Activated CD4-positive, CD25-positive, alpha-beta regulatory T cell treated with anti-CD3 and anti-CD28 coated beads, Interleukin-2, amount 50 U/mL, for 16 hours (primary cell): ENCODE results near the gene NEURL2.
"Not testable (repeated sequence)": the region's sequence is repeated elsewhere in the genome, so short reads cannot be mapped to it uniquely, and the experiment has no call there.

Source experiments
- DNase-seq: peaks from one replicate; pipeline ENCODE4 v3.0.0-alpha.2; 2020; ENCODE audit warnings: low read depth, low spot score

The NEURL2 gene

DNA sequence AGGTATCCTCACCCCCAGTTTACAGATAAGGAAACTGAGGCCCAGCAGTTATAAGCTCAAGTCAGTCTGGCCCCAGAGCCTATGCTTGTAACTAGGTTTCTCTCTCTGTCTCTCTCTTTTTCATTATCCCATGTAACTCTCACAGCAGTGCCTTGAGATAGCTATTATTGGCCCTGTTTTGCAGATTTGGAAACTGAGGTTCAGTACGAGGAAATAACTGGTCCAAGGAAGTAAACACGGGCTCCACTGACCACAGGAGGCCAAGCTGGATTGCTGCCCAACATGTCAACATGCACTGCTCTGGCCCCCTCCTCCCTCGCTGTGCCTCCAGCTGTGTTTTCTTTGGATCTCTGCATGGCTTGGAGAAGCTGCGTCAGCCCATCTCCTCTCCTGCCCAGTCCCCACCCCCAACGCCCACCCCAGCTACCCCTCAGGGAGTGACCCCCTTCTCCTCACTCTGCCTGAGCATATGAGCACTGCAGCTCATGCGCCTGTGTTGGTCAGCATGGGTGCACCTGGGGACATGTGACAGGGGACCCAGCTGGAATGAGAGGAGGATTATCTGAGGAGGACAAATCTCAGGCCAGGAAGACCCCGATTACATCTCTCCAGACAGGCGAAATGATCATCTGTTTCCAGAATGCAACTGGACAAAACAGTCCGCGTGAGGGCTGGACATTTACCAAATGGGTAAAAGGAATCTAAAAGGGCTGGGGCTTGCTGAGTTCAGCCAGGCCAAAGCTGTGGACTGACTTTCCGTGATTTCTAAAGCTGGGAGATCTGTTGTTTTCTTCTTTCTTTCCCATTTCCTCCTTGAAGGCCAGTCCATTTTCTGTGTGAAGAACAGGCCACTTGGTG, 28.8 kb upstream of the NEURL2 start:
- DNase-seq, result no peak

DNA sequence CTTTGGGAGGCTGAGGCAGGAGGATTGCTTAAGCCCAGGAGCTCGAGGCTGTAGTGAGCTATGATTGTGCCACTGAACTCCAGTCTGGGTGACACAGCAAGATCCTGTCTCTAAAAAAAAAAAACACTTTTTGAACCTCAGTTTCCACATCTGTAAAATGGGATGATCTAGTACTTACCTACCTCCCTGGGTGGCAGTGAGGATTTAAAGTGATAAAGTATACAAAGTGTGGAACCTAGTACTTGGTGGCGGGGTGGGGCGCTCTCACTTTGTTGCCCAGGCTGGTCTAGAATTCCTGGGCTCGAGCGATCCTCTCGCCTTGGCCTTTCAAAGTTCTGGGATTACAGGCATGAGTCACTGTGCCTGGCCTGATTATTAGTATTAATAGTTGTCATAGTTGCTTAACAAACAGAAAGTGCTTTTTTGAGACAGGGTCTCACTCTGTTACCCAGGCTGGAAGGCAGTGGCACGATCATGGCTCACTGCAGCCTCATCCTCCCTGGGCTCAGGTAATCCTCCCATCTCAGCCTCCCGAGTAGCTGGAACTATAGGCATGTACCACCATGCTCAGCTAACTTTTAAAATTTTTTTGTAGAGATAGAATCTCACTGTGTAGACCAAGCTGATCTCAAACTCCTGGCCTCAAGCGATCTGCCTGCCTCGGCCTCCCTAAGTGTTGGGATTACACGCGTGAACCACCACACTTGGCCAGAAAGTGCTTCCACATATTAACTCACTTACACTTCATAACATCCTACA, 27.9 kb upstream of the NEURL2 start:
- DNase-seq, result no peak

DNA sequence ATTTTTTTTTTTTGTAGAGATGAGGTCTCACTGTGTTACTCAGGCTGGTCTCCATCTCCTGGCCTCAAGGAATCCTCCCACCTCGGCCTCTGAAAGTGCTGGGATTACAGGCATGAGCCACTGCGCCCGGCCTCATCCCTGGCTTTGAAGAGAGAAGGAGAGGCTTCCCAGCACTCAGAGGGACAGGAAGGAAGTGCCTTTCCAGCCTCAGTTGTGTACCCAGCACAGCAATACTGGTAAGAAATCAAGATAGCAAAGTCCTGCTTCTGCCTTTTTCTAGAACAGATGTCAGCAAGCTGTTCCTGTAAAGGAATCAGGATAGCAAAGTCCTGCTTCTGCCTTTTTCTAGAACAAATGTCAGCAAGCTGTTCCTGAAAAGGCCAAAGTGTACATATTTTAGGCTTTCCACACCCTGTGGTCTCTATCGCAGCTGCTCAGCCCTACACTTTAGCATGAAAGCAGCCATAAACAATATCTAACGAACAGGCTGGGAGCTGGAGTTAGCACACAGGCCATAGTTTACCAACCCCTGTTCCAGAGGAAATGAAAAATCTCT, 27.3 kb upstream of the NEURL2 start:
- DNase-seq, result no peak

DNA sequence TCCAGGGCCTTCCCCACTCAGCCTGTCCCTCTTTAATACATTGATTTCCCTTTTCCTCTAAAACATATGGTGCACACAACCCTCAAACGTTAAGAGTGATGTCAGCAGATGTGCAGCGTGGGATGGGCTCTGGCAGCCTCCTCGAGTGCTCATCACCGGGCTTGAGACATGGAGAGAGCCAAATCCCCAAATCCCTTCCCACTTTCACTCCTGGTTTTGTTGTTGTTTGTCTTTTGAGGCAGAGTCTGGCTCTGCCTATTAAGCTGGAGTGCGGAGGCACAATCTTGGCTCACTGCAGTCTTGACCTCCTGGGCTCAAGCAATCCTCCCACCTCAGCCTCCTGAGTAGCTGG, 26.8 kb upstream of the NEURL2 start:
- DNase-seq, result no peak

DNA sequence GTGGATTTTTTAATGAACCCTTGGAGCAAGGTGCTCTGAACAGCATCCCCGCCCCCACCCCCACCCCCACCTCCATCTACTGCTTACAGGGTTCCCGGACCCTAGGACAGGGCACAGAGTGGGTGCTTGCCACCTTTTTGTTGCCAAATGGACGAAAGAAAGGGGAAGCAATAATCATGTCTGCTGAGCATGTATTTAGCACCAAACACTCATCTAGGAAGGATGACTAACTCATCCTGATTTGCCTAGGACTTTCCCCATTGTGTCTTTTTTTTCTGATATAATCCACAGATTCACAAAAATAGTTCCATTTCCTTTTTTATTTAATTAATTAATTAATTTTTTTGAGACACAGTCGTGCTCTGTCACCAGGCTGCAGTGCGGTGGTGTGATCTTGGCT, 22.1 kb upstream of the NEURL2 start:
- DNase-seq, result no peak

DNA sequence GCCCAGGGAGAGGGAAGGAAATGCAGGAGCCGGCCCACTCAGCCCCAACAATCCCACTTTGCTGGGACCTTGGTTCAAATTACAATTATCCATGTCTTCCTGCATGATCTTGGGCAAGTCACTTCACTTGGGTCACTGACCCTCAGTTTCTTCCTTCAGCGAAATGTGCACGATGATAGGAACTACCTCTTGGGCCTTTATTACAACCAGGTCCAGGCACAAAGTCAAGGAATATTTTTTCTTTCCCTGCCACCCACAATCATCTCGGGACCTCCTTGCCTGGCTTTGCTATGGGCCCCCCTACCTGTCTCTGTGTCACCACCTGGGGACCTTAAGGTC, 21.3 kb upstream of the NEURL2 start:
- no peak for DNase-seq

DNA sequence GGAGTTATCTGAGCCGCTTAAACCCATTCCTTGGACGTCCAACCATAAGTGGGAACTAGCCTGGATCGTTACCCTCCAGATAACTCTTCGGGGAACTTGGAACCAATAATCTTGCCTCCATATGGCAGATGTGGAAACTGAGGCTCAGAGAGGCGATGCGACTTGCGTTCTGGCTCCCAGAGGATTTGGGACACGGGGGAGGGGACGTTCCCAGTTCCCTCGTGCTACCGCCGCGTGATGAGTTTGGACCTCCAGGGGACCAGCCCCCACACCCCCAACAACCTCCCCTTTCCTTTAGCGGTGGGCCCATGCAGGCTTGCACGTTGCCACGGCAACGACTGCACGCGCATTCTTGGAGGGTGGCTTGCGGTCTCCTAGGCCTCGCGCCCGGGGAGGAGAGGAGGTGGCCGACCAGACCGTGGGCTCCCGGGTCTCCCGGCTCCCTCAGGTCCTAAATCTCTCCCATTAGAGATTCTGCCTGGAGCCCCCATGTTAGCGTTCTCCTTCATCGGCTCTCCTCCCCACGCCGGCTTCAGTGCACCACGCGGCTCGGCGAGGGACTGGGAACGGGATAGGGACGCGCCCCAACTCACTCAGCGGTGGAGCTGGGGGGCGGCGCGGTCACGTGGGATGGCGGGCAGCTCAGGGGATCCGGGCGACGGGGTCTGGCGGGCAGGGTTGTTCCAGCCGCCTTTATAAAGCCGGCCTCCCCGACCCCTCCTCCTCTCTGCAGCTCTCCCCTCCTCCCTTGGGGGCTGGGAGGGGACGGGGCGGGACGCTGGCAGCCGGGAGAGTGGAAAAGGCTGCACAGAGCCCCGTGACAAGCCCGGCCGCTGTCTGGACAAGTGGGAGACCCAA, 20.7 kb upstream of the NEURL2 start, which contains the start of gene PLTP:
Gene PLTP, minus strand, starts transcription at position 670 of the 858 bp plus-strand sequence. CDS start 703 bp downstream, outside the sequence.
- no peak for DNase-seq

DNA sequence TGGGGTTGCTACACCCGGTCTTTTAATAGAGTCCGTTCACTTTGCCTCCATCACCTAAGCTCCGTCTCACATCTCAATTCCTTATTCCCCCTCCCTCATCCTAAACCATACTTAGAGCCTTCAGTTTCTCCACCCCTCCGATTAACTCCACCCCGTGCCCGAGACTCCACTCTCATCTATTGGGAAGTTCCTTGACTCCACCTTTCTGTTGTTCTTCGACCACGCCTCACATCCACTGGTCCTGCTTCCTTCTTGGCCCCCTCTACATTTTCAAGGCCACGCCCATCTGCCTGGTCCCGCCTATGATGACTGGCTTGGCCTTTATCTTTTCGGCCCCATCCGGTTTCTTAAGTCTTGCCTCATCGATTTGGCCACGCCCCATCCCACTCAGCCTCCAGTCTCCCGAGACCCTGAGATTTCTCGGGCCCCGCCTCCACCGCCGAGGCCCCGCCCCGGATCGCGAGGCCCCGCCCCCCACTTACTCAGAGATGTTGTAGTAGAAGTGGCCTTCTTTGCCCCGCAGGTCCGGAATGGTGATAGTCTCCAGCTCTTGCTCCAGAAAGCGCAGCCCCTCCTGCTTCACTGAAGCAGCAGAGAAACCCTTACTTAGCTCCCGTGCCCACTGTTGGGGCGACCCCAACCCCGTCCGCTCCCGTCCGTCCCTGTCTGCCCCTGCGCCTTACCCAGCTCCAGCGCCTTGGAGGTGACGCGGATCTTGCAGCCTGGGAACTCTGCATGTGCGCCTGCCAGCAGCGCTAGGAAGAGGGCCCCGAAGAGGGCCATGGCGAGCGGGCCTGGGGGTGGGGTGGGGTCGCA, 19.9 kb upstream of the NEURL2 start:
- peak; percentile 79 for DNase-seq

DNA sequence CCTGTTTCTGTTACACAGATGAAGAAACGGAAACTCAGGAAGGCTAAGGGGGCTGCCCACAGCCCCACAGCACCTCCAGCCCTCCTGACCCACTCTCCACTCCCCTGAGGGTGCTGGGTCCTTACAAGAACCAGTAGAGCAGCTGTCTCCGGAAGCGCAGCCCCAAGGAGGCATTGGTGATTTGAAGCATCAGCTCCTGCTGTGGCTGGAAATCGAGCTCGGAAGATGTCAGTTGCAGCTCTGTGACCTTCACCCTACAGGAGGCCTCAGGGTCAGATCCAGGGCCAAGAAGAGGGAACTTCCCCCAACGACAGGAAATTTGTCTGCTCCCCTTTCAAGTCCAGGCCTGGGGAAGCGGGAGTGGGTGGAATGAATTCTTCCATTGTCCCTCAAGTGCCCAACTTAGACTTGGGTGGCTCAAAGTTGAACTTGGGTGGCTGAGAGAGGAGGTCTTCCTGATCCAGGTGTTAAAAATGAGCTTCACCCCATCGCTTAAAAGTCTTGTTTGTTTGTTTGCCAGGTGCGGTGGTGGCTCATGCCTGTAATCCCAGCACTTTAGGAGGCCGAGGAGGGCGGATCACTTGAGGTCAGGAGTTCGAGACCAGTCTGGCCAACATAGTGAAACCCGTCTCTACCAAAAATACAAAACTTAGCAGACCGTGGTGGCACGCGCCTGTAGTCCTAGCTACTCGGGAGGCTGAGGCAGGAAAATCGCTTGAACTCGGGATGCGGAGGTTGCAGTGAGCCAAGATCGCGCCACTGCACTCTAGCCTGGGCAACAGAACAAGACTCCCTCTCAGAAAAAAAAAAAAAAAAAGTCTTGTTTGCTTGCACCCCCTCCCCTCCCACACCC, 19.0 kb upstream of the NEURL2 start:
- DNase-seq, result no peak

DNA sequence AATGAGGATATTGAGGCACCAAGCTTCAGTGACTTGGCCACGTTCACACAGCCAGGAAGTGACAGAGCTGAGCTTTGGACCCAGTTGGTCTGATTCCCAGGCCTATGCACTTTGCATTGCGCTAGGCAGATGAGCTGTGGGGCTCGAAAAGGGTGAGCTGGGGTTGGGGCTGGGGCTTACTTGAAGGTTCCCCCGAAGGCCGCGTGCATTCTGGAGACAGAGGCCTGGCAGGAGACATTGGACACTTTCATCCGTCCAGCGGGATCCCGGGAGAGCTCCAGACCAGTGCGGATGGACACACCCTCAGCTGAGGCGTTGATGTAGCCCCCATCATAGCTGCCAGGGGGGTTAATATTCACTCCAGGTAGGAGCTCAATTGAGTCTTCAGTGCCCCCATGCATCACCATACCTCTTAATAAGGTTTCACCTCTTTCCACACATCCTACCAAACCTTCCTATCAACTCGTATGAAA, 18.4 kb upstream of the NEURL2 start:
- no peak for DNase-seq

DNA sequence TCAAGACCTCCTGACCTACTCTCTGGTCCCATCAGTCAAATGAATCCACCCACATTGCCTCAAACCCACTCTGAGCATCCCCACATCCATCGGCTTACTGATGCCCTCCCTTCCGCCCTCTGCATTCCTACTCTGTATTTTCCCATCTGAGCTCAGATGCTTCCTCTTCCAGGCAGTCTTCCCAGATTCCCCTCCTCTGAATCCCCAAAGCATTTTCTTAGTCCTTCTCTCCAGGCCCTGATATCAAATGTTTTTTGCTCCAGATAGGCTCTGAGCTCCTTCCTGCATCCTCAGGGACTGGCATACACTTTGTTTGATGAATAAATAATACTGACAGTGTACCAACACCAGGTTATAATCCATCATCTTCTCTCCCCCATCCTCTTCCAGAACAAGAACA, 17.1 kb upstream of the NEURL2 start:
- no peak for DNase-seq

DNA sequence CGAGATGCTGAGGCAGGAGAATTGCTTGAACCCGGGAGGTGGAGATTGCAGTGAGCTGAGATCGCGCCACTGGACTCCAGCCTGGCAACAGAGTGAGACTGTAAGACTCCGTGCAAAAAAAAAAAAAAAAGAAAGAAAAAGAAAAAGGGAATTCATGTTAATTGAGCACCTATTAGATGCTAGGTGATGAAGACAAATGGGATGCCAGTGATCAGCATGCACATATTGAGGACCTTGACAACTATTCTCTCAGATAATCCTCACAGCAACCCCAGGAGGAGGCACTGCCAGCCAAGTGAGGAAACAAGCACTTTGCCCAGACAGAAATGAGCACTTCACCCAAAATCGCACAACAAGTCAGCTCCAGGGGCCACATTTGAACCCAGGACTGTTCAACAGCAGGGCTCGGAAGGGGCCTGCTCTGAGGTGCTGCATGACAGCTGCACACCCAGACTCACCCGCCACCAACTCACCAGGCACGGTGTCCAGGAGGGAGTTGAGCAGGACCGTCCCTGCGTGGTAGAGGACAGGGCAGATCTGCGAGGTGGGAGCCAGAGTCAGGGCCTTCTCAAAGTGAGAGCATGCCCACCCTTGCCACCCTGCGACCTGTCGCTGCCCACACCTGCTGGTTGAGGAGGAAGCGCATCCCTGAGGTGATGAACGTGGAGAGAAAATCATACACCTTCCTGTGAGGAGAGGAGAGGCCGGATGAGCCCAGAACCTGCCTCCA, 16.4 kb upstream of the NEURL2 start:
- DNase-seq, result no peak

DNA sequence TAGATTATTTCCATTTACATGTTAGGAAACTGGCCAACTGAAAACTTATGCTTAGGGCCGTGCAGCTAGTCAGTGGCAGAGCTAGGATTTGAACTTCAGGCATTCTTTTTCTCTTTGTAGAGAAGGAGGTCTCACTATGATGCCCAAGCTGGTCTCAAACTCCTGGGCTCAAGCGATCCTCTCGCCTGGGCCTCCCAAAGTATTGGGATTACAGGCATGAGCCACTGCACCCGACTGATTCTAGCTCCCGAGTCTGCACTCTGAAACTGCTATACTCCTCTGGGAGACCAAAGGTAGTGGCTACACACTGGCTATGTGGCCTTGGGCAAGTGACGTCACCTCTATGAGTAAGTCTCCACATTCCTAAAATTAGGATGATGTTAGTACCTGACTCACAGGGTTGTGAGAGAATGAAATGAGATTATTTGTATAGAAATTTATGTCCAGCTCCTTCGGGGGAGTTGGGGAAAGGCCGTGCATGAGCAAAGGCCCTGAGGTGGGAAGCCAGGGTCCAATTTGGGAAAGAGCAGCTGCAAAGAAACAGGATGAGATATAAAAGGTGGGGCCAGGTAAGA, 14.6 kb upstream of the NEURL2 start:
- no peak for DNase-seq

DNA sequence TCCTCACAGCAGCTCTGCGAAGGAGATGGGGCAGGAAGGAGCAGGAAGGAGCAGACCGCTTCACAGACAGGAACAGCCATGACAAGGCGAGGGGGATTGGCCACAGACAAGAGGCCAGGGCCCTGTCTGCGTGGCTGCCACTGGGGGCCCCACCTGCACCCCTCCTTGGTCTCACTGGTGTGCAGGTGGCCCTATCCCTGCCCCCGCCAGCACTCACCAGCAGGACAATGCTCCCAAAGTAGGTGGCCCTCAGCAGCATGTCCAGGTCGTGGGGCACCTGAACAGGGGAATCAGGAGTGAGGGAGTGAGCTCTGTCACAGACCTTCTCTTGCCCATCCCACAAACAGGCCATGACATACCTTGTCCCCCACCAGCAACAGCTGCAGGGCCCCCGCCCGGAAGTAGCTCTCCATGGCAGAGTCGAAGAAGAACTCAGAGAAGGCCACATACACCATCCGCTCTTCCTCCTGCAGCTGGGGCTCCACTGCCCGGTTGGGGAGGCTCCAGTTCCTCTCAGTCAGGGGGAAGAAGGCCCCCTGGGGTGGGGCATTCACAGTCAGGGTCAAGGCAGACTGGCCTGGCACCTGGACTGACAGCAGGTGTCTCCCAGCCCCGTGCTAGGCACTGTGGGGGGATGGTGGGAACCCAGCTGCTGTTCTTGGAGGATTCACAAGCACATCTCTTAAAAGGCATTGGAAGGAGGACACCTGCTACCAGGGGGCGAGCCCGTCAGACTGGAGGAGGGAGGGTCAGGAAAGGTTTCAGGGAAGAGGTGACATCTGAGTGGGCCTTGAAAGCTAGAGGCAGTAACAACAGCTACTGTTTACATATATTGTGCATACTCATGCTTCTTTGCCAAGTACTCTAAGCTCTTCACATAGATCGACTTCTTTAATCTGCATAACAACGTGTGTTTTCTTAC, 13.8 kb upstream of the NEURL2 start:
- DNase-seq, result no peak

DNA sequence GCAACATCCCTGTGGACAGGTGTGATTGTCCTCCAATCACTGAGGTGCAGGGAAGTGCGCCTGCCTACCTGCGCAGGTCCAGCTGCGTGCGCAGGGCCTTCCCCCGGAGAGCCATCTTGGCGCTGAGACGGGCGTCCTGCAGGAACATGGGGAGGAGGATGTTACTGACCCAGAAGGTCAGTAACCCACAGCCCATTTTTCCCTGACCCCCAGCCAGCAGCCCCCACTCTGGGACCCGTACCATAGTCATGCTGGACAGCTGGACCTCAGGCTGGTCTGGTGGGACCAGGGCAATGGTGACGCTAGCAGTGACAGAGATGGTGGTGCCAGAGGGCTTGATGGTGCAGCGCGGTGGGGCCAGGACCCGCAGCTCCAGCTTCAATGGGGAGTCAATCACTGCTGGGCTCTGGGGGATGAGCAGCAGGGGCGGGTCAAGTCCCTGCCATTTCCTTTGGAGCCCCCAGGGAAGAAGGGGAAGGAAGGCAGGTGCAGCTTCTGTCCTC, 11.2 kb upstream of the NEURL2 start:
- DNase-seq, result no peak

DNA sequence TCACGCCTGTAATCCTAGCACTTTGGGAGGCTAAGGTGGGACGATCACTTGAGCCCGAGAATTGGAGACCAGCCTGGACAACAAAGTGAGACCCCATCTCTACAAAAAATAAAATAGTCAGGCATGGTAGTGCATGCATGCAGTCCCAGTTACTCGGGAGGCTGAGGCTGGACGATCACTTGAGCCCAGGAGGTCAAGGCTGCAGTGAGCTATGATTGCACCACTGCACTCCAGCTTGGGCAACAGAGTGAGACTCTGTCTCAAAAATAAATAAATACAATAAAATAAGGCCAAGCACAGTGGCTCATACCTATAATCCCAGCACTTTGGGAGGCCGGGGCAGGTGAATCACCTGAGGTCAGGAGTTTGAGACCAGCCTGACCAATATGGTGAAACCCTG, 10.3 kb upstream of the NEURL2 start:
- not testable (repeated sequence) for DNase-seq

DNA sequence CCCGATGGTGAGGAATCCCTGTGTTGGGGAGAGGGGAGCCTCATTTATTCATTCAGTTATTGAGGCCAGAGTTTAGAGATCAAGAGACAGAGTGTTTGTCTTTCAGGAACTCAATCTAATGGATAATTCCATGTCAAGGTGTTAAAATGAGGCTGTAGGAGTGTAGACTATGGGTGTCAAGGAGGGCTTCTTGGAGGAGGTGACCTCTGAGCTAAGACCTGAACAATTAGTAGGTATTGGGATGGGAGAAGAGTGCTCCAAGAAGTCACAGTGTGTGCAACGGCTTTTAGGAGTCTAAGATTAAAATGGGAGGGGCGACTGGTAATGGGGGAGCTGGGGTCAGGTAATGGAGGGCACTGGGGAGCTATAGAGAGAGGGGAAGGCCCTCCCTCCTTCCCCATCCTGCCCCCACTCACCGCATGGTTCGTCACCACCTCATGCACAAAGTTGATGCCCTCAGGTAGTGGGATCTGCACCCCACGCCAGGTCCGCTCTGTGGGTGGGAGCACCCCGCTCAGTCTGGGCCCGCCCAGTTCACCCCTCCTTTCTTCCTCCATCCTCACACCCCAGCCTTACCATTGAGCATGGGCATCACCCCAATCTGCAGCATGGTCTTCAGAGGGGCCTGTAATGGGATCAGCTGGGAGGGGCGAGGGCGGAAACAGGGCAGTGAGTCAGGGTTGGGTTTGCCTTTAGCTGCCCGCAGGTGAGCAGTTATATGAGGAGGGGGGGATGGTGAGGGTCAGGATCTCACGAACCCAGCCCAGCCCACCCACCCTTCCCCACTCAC, 8.2 kb upstream of the NEURL2 start:
- no peak for DNase-seq
